Small intestine (tissue), 7 donors: ENCODE measurements around the gene TRNAU1AP. TPM values are rescaled to one million over a fixed set of nuclear protein-coding genes. Genes with fewer than 3 reads are reported as not detected.
A peak's percentile ranks its signal among the peaks of the same experiment; 100 is the strongest.
"Not testable (repeated sequence)": the region's sequence is repeated elsewhere in the genome, so short reads cannot be mapped to it uniquely, and the experiment has no call there.

Experiments
- DNase-seq, 2 donors: peaks; one replicate each; pipeline versions ENCODE4 v3.0.0 to v3.0.0-alpha.2; 2013
- FAIRE-seq: peaks from 2 replicates; lab custom pipeline; 2012; peaks lifted over from hg19 to GRCh38; lab: Jason Lieb, UNC
- H3K27ac ChIP-seq, 3 donors: one replicate each; pipeline ENCODE4 v1.5.1; 2013; ENCODE audit warnings: low read length in 2 of 3, mild to moderate bottlenecking in 2 of 3, control low read depth in 1 of 3, inconsistent platforms in 1 of 3, low read depth in 1 of 3, moderate library complexity in 1 of 3
- H3K27me3 ChIP-seq, 3 donors: one replicate each; pipeline ENCODE4 v1.6.1; 2013; ENCODE audit warnings: low read length in 3 of 3, inconsistent platforms in 1 of 3; ENCODE audit not compliant: control insufficient read depth in 3 of 3, insufficient read depth in 3 of 3
- H3K36me3 ChIP-seq, 3 donors: one replicate each; pipeline ENCODE4 v1.6.1; 2013; ENCODE audit warnings: low read length in 3 of 3, inconsistent platforms in 1 of 3, low read depth in 1 of 3, mild to moderate bottlenecking in 1 of 3, moderate library complexity in 1 of 3; ENCODE audit not compliant: control insufficient read depth in 3 of 3, insufficient read depth in 2 of 3
- H3K4me1 ChIP-seq, 3 donors: one replicate each; pipeline ENCODE4 v1.6.1; 2013; ENCODE audit warnings: low read length in 2 of 3, inconsistent platforms in 1 of 3, low read depth in 1 of 3, mild to moderate bottlenecking in 1 of 3, moderate library complexity in 1 of 3; ENCODE audit not compliant: control insufficient read depth in 3 of 3, insufficient read depth in 2 of 3
- H3K4me3 ChIP-seq, 3 donors: one replicate each; pipeline ENCODE4 v1.5.1; 2013; ENCODE audit warnings: low read length in 3 of 3, control low read depth in 1 of 3, inconsistent platforms in 1 of 3, low read depth in 1 of 3, mild to moderate bottlenecking in 1 of 3, moderate library complexity in 1 of 3
- H3K9me3 ChIP-seq, 2 donors: one replicate each; pipeline ENCODE4 v1.6.1; 2013; ENCODE audit warnings: low read depth in 1 of 2, low read length in 1 of 2; ENCODE audit not compliant: control insufficient read depth in 2 of 2, insufficient read depth in 1 of 2
- WGBS, 3 donors: extraction: QIAGEN DNeasy Blood & Tissue Kit; methylation state at CpG; one replicate each; pipeline ENCODE4 v1.1.7; 2013; 5-methylcytosine and 5-hydroxymethylcytosine counted together
- polyA plus RNA-seq, 4 donors: library from polyadenylated mRNA; stranded (reverse) in 3 of 4; unstranded in 1 of 4; fragments of 200-250 nt in 3 of 4; fragments of 120-200 nt in 1 of 4; gene quantifications; one replicate each; pipeline versions ENCODE4 v1.2.1 to v1.2.3, GENCODE V29; 2013
- donor health status: healthy with polysubstance abuse.
- donor health status: control.
- donor health status: control.
- donor health status: Bipolar disorder and iron deficiency.
- donor health status: healthy.

Gene TRNAU1AP
- polyA plus RNA-seq, 4 donors, result 16.3 to 25.9 (median 21.3) TPM

DNA sequence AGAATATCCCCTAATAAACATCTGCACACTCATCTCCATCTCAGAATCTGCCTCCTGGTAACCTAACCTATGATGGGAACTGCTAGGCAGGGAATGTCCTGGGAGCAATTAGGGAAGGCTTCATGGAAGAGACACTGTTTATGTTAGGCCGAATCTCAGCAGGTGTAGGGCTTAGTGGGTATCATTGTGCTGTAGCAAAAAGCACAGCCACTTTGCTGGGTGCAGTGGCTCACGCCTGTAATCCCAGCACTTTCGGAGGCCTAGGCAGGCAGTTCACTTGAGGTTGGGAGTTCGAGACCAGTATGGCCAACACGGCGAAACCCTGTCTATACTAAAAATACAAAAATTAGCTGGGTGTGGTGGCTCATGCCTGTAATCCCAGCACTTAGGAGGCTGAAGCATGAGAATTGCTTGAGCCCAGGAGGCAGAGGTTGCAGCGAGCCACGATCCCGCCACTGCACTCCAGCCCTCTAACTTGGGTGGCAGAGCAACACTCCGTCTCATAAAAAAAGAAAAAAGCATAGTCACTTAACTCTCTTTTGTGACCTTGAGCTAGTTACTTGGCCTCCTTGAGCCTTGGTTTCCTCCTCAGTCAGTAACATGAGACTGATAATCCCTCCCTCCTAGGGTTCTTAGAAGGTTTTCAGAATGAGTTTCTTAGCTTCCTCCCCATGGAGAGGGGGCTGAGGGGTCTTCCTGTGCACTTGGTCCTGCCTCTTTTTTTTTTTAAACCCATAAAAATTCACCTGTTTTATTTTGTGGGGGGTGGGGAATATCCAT lies 42.7 kb downstream of the TRNAU1AP start:
- DNase-seq, result no peak
- H3K36me3 ChIP-seq, result peaks cover 0 to 18% (median 0%) of the 10 kb centered on the region in 3 donors
- 91 to 97% (median 93%) methylated on average over 10 of the region's 10 CpGs for WGBS, 3 donors
- H3K27me3 ChIP-seq, result no peaks in the 10 kb centered on the region
- H3K4me1 ChIP-seq, result peaks cover 0 to 13% (median 5%) of the 10 kb centered on the region in 3 donors
- H3K9me3 ChIP-seq, result no peaks in the 10 kb centered on the region
- H3K27ac ChIP-seq, result no peak overlapping the region
- no peak overlapping the region for H3K4me3 ChIP-seq
- no peak for FAIRE-seq

DNA sequence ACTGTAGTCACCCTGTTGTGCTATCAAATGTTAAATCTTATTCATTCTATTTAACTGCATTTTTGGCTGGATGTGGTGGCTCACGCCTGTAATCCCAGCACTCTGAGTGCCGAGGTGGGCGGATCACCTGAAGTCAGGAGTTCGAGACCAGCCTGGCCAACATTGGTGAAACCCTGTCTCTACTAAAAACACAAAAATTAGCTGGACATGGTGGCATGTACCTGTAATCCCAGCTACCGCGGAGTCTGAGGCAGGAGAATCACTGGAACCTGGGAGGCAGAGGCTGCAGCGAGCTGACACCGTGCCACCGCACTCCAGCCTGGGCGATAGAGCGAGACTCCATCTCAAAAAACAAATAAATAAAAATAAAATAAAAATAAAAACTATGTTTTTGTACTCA lies 43.4 kb downstream of the TRNAU1AP start:
- not testable (repeated sequence) for FAIRE-seq, H3K27ac ChIP-seq, DNase-seq, H3K9me3 ChIP-seq, H3K4me1 ChIP-seq, H3K4me3 ChIP-seq, H3K27me3 ChIP-seq
- 96 to 98% (median 97%) methylated on average over 11 of the region's 11 CpGs for WGBS, 3 donors
- H3K36me3 ChIP-seq, result peaks cover 0 to 24% (median 0%) of the 10 kb centered on the region in 3 donors

DNA sequence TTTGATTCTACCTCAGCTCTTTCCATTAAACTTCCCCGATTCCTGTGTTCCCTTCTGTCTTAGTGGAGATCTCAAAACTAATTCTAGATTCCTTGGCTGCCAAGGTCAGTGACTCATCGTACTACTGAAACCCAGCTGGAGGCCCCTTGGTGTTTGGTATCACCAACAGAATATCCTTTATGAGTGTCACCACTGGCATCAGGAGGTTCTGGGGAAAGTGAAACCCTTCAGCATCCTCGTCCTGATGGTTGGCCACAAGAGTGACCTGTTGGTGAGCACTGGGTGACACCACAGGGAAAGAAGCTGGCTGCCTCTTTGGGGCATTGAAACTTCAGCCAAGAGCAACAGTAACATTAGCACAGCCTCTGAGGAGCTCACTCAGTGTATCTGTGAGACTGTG lies 48.8 kb downstream of the TRNAU1AP start:
- Histone ChIP-seq H3K27me3 (no peaks in the 10 kb centered on the region), H3K4me3 (no peak overlapping the region), H3K4me1 (peaks cover 0 to 3% (median 0%) of the 10 kb centered on the region in 3 donors), H3K27ac (no peak overlapping the region), H3K9me3 (no peaks in the 10 kb centered on the region), H3K36me3 (peaks cover 6 to 49% (median 8%) of the 10 kb centered on the region in 3 donors)
- 68 to 86% (median 76%) methylated on average over 3 of the region's 3 CpGs for WGBS, 3 donors
- FAIRE-seq, result no peak
- DNase-seq, result no peak

DNA sequence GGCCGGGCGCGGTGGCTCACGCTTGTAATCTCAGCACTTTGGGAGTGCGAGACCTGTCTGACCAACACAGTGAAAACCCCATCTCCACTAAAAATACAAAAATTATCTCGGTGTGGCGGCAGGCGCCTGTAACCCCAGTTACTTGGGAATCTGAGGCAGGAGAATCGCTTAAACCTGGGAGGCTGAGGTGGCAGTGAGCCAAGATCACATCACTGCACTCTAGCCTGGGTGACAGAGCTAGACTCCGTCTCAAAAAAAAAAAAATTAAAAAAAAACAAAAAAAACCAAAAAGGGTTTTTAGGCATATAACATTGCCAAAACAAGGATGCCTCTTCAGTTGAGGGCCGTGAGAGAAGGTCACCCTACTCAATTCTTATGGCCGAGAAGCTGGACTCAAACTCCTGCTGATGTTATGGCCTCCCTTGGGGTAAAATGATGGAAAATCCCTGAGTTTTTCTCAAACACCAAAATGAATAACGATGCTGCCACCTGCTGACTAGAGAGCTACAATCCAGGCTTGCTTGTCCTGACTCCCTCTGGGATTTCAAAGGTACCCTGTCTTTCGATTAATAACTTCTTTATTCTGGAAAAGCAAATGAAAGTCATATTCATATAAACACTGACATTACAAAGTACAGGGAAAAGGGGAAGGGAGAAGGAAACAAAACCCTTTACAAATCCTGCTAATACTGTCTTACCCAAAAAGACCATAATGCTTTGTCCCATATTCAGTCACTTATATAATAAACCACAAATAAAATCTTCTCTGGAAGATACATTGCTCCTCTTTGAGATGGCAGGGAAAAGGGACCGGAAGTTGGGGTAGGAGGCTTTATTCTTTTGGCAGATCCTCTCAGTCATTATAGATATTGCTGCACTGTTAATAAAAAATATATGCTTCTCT lies 49.9 kb downstream of the TRNAU1AP start:
- no peaks in the 10 kb centered on the region for H3K27me3 ChIP-seq
- peaks cover 6 to 57% (median 8%) of the 10 kb centered on the region in 3 donors for H3K36me3 ChIP-seq
- peak; percentile 64 to 79 for DNase-seq
- WGBS, 3 donors, result 74 to 77% (median 75%) methylated on average over 15 of the region's 15 CpGs
- H3K27ac ChIP-seq, result no peak overlapping the region
- no peaks in the 10 kb centered on the region for H3K9me3 ChIP-seq
- peaks cover 0 to 3% (median 0%) of the 10 kb centered on the region in 3 donors for H3K4me1 ChIP-seq
- no peak overlapping the region for H3K4me3 ChIP-seq
- FAIRE-seq, result no peak

DNA sequence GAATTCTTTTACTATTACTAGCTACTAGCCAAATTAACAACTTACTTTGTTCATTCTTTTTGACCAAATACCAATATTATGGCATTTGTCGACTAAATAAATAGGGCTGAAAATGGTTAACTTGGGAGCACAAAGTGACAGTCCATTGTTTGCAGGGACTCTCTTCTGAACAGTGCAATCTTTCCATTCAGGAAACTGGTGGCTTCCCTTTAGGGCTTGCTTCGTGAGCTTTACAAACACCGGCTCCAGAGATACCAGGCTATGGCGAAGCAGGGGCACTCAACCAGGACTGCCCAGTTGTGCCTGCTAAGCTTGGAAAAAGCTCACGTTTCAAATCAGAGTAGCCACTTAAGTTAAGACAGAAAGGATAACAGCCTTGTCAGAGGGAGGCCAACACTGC lies 51.5 kb downstream of the TRNAU1AP start:
- H3K4me1 ChIP-seq, result peaks cover 0 to 3% (median 0%) of the 10 kb centered on the region in 3 donors
- H3K4me3 ChIP-seq, result no peak overlapping the region
- WGBS, 3 donors, result 86 to 99% (median 88%) methylated on average over 5 of the region's 5 CpGs
- H3K27me3 ChIP-seq, result no peaks in the 10 kb centered on the region
- no peak for DNase-seq
- H3K36me3 ChIP-seq, result peaks cover 6 to 72% (median 8%) of the 10 kb centered on the region in 3 donors
- H3K9me3 ChIP-seq, result no peaks in the 10 kb centered on the region
- no peak for FAIRE-seq
- H3K27ac ChIP-seq, result no peak overlapping the region

DNA sequence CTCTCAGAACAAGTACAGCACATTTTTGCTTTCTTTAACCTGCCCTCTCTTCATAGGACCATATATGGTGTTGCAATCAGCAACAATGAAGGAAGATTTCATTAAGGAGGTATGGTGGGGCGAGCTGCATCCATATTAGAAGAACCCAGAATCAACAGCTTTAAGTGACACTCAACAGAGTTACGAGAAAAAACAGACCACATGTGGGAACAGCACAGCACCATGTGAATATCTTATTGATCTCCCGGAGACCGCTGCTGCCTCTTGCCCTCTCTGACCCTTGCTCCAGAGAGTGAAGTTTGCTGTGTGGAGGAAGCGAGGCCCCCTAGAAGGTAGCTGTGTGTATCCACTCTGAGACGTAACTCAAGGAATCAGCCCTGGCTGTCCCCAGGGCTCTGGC lies 52.1 kb downstream of the TRNAU1AP start:
- no peak overlapping the region for H3K27ac ChIP-seq
- no peaks in the 10 kb centered on the region for H3K27me3 ChIP-seq
- FAIRE-seq (no peak), DNase-seq (peak in 1 of 2 donors; percentile 43)
- WGBS, 3 donors, result 86 to 99% (median 93%) methylated on average over 6 of the region's 6 CpGs
- H3K4me1 ChIP-seq, result peaks cover 0 to 3% (median 0%) of the 10 kb centered on the region in 3 donors
- H3K9me3 ChIP-seq, result no peaks in the 10 kb centered on the region
- no peak overlapping the region for H3K4me3 ChIP-seq
- H3K36me3 ChIP-seq, result peaks cover 8 to 74% (median 8%) of the 10 kb centered on the region in 3 donors

DNA sequence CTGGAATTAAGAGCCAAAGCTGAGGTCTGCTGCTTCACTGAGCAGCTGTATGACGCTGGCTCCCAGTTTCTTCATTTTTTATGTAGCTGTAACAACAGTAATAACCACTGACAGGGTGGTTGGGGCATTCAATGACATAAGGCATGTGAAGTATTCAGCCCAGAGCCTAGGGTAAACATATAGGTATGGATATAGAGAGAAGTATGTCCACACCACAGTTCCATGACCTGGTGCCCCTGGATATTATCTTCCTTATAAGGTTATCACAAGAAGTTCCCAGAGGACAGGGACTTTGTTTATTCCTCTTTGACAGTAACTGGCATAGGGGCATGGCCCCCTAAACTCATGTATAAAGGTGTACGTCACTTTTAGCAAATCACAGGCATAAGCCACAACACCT lies 53.9 kb downstream of the TRNAU1AP start:
- H3K27me3 ChIP-seq, result no peaks in the 10 kb centered on the region
- H3K27ac ChIP-seq, result no peak overlapping the region
- no peak for DNase-seq
- FAIRE-seq, result no peak
- no peak overlapping the region for H3K4me3 ChIP-seq
- no peaks in the 10 kb centered on the region for H3K9me3 ChIP-seq
- peaks cover 12 to 79% (median 13%) of the 10 kb centered on the region in 3 donors for H3K36me3 ChIP-seq
- peaks cover 0 to 3% (median 0%) of the 10 kb centered on the region in 3 donors for H3K4me1 ChIP-seq
- 90 to 94% (median 93%) methylated on average over 2 of the region's 2 CpGs for WGBS, 3 donors

DNA sequence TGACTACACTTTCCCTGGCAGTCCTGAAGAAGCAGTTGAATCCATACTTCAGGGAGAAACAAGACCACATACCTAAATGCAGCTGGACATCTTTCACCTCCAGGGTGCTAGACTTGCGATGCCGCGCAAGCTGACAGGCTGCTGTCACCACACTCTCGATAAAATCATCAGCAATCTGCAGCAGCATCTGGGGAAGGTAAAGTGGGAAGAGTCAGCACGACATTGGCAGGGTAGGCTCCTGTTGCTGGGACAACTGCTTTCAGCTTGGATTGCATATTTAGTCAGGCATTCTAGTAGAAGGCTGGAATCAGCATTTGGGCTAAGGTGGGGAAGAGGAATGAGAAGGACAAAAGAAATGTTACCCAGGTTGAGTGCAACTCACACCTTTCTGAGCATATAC lies 60.3 kb downstream of the TRNAU1AP start:
- FAIRE-seq (no peak), DNase-seq (no peak)
- Histone ChIP-seq H3K9me3 (no peaks in the 10 kb centered on the region), H3K27me3 (no peaks in the 10 kb centered on the region), H3K36me3 (peaks cover 18 to 74% (median 20%) of the 10 kb centered on the region in 3 donors), H3K4me3 (no peak overlapping the region), H3K27ac (no peak overlapping the region), H3K4me1 (no peaks in the 10 kb centered on the region)
- WGBS, 3 donors, result 96 to 100% (median 97%) methylated on average over 5 of the region's 5 CpGs
